Gastroesophageal sphincter (tissue), 4 donors: ENCODE data around the gene SIT1. TPM values are rescaled to one million over a fixed set of nuclear protein-coding genes. Genes with fewer than 3 reads are reported as not detected.

Source experiments
- ATAC-seq: fragments of 150-250 bp; one replicate; pipeline ENCODE4 v1.9.1; 2016; ENCODE audit warnings: mild to moderate bottlenecking, moderate library complexity
- H3K27ac ChIP-seq, 4 donors: fragments of 200-600 bp; sonication (generic) in 3 of 4; 1 replicate in 3 of 4; 2 replicates in 1 of 4; pipeline ENCODE4 v1.5.1; 2016 to 2019
- H3K27me3 ChIP-seq: fragments of 200-600 bp; sonication (generic); one replicate; pipeline ENCODE4 v1.5.1; 2019
- H3K36me3 ChIP-seq, 2 donors: fragments of 200-600 bp; sonication (generic); one replicate each; pipeline ENCODE4 v1.5.1; 2019; ENCODE audit warnings: control low read depth in 1 of 2
- H3K4me1 ChIP-seq, 3 donors: fragments of 200-600 bp; sonication (generic); 1 replicate in 2 of 3; 2 replicates in 1 of 3; pipeline ENCODE4 v1.5.1; 2016 to 2019; ENCODE audit warnings: control low read depth in 2 of 3
- H3K4me3 ChIP-seq, 2 donors: fragments of 200-600 bp; sonication (generic); one replicate each; pipeline ENCODE4 v1.5.1; 2019; ENCODE audit warnings: mild to moderate bottlenecking in 1 of 2, moderate library complexity in 1 of 2
- H3K9me3 ChIP-seq, 3 donors: fragments of 200-600 bp; sonication (generic); one replicate each; pipeline ENCODE4 v1.5.1; 2017 to 2019; ENCODE audit warnings: control low read depth in 2 of 3
- EP300 ChIP-seq: sonication (generic); formaldehyde crosslinking; IDR thresholded peaks from one replicate; pipeline ENCODE4 v1.6.1; 2017; ENCODE audit warnings: antibody characterized with exemption, mild to moderate bottlenecking
- POLR2A ChIP-seq, 2 donors: fragments of 450-650 bp; IDR thresholded peaks; one replicate each; pipeline ENCODE4 v1.6.1; 2017; ENCODE audit warnings: antibody characterized with exemption in 2 of 2, mild to moderate bottlenecking in 2 of 2, moderate library complexity in 1 of 2
- POLR2AphosphoS5 ChIP-seq: sonication (generic); formaldehyde crosslinking; IDR thresholded peaks from one replicate; pipeline ENCODE4 v1.6.1; 2017; ENCODE audit warnings: antibody characterized with exemption
- WGBS, 2 donors: methylation state at CpG; one replicate each; pipeline ENCODE4 v1.1.5; 2018; ENCODE audit warnings: low coverage in 1 of 2; 5-methylcytosine and 5-hydroxymethylcytosine counted together
- total RNA-seq, 4 donors: library from RNA; depleted of rRNA; stranded (reverse); fragments of >200 nt; gene quantifications; one replicate each; pipeline ENCODE4 v1.1.0, GENCODE V29; 2016
- TF ChIP-seq, protein P1 (sequence below), 4 experiments: fragments of 200-600 bp in 2 of 4; fragments of 450-650 bp in 2 of 4; sonication (generic) in 1 of 4; IDR thresholded peaks; one replicate each; pipeline ENCODE4 v1.5.1; 2017 to 2019; ENCODE audit warnings: antibody characterized with exemption in 4 of 4, mild to moderate bottlenecking in 2 of 4, moderate library complexity in 2 of 4

Gene SIT1
- total RNA-seq, 4 donors from 2014 or later = 1.2 to 1.6 (median 1.6) TPM; not detected in 1

DNA sequence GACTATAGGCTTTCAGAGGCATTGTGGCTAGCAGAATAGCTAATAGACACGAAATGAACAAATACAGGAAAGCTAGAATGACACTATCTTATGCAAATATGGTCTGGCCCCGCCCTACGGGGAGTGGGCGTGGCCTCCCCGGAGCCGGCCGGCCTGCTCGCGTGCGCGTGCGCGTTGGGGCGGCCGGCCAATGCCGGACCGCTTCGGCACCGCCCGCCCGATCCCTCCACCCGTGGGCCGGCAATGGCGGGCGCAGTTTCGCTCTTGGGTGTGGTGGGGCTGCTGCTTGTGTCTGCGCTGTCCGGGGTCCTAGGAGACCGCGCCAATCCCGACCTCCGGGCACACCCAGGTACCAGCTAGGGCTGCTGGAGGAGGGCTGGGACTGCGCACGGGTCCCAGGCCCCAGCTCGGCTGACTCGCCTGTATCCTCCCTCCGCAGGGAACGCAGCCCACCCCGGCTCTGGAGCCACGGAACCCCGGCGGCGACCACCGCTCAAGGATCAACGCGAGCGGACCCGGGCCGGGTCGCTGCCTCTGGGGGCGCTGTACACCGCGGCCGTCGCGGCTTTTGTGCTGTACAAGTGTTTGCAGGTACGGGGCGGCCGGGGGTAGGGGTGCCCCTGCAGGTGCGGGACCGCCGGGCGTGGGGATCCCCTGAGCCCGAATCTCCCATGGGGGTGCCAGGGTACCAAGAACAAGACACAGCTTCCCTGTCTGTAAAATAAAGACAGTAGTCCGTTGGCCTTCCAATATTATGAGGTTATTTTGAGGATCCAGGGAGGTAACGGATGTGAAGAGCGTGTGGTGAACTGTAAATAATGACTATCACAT lies 7.6 kb upstream of the SIT1 start, which contains the start of gene CCDC107:
CCDC107 (plus strand) TSS at position 156 of the 831 bp plus-strand sequence; CDS start at position 244, 88 bp downstream.
- H3K36me3 ChIP-seq = peaks cover 0 to 11% of the 10 kb centered on the region in 2 donors
- peaks cover 0 to 59% (median 8%) of the 10 kb centered on the region in 3 donors for H3K4me1 ChIP-seq
- no peaks in the 10 kb centered on the region for H3K27me3 ChIP-seq
- H3K9me3 ChIP-seq = no peaks in the 10 kb centered on the region
- TF ChIP-seq EP300 (no peak), POLR2AphosphoS5 (peak; percentile 88), POLR2A (IDR thresholded peaks at IDR 0.05) (peak; percentile 97)
- TF ChIP-seq, protein P1, sequence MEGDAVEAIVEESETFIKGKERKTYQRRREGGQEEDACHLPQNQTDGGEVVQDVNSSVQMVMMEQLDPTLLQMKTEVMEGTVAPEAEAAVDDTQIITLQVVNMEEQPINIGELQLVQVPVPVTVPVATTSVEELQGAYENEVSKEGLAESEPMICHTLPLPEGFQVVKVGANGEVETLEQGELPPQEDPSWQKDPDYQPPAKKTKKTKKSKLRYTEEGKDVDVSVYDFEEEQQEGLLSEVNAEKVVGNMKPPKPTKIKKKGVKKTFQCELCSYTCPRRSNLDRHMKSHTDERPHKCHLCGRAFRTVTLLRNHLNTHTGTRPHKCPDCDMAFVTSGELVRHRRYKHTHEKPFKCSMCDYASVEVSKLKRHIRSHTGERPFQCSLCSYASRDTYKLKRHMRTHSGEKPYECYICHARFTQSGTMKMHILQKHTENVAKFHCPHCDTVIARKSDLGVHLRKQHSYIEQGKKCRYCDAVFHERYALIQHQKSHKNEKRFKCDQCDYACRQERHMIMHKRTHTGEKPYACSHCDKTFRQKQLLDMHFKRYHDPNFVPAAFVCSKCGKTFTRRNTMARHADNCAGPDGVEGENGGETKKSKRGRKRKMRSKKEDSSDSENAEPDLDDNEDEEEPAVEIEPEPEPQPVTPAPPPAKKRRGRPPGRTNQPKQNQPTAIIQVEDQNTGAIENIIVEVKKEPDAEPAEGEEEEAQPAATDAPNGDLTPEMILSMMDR (IDR thresholded peaks at IDR 0.05) = peak in 3 of 4 experiments; percentile 57 to 72 (median 69)
- peak; percentile 76 for ATAC-seq
- peak within 1 kb of the TSS; percentile 70 to 97 for H3K4me3 ChIP-seq
- 0 to 1% methylated on average over 7 to 18 of the region's 67 CpGs for WGBS, 2 donors
- H3K27ac ChIP-seq = peak within 1 kb of the TSS; percentile 94 to 100 (median 100)

DNA sequence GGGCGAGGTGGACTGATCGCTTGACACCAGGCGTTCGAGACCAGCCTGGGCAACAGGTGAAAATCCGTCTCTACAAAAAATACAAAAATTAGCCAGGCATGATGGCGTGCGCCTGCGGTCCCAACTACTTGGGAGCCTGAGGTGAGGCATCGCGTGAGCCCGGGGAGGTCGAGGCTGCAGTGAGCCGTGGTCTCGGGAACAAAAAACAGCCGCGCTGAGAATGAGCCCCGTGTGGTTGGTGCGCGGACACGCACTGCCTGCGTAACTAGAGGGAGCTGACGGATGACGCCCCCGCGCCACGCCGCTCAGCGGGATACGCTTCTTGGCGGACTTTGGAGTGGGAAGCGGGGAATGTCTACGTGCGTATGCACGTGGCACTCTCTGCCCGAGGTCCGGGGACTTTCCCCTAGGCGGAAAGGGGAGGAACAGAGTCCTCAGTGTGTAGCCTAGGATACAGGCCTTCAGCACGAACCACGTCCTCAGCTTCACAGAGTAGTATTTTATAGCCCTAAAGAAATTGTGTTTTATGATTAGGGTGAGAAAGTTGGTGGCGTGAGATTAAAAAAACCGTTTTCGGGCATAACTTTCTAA lies 6.9 kb upstream of the SIT1 start, which contains the start of gene RMRP:
RMRP (minus strand) TSS at position 474 of the 591 bp plus-strand sequence.
- peak within 1 kb of the TSS; percentile 70 to 97 for H3K4me3 ChIP-seq
- peak; percentile 95 for TF ChIP-seq EP300
- TF ChIP-seq POLR2A (IDR thresholded peaks at IDR 0.05) = peak; percentile 81 to 82
- TF ChIP-seq, protein P1 (IDR thresholded peaks at IDR 0.05) = peak in 3 of 4 experiments; percentile 32 to 74 (median 71)
- TF ChIP-seq POLR2AphosphoS5 = peak; percentile 96
- H3K27me3 ChIP-seq = no peaks in the 10 kb centered on the region
- ATAC-seq = peak; percentile 93
- H3K9me3 ChIP-seq = no peaks in the 10 kb centered on the region
- H3K4me1 ChIP-seq = peaks cover 0 to 52% (median 8%) of the 10 kb centered on the region in 3 donors
- peak within 1 kb of the TSS; percentile 94 to 100 (median 100) for H3K27ac ChIP-seq
- H3K36me3 ChIP-seq = peaks cover 0 to 11% of the 10 kb centered on the region in 2 donors
- 0% methylated on average over 20 to 21 of the region's 42 CpGs for WGBS, 2 donors

DNA sequence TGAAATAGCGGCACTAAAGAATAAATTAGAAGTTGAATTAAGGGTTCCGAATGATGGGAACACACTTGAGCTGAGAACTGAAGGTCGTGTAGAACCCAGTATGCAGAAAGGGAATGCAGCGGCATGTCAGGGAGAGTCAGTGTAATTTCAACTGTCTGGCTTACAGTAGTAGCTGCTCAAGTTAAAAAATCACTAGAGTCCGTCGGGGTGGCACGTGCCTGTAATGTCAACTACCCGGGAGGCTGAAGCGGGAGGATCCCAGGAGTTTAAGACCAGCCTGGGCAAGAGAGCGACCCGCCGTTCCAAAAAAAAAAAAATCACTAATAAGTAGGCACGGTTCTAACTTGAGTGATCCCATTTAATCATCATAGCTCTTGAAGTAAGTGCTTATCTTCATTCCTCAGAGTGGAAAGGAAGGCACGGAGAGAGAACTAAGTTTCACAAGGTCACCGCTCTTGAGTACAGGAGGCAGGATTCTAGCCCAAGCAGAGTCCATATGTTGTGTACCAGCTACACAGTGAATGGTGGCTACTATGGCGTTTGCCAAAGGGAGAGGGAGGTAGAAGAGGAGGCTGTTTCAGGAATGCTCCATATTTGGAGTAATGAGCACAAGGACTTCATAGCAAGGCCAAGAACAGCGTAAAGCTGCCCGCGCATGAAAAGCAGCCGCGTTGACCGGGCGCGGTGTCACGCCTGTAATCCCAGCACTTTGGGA lies 6.3 kb upstream of the SIT1 start:
- no peaks in the 10 kb centered on the region for H3K9me3 ChIP-seq
- peaks cover 0 to 11% of the 10 kb centered on the region in 2 donors for H3K36me3 ChIP-seq
- H3K4me3 ChIP-seq = peak overlapping the region; percentile 1 to 97
- peak overlapping the region; percentile 94 to 100 (median 100) for H3K27ac ChIP-seq
- WGBS, 2 donors = 18 to 20% methylated on average over 12 to 24 of the region's 25 CpGs
- ATAC-seq = peak; percentile 19
- peaks cover 0 to 45% (median 7%) of the 10 kb centered on the region in 3 donors for H3K4me1 ChIP-seq
- TF ChIP-seq, protein P1 (IDR thresholded peaks at IDR 0.05) = no peak
- H3K27me3 ChIP-seq = no peaks in the 10 kb centered on the region

DNA sequence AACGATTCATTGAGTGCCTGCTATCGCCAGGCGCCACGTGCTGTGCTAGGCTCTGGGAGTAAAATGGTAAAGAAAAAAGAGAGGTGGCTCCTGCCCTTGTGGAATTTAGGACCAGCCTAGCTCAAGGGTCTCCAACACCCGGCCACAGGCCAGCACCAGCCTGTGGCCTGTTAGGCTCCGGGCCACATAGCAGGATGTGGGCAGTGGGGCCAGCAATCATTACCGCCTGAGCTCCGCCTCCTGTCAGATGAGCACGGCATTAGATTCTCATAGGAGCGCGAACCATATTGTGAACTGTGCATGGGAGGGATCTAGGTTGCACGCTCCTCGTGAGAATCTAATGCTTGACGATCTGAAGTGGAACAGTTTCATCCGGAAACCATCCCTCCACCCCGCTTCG lies 5.6 kb upstream of the SIT1 start:
- 80% methylated on average over 8 of the region's 17 CpGs; no CpG with 5 or more reads in 1 of the 2 donors for WGBS, 2 donors
- Histone ChIP-seq H3K4me1 (peaks cover 0 to 39% (median under 1%) of the 10 kb centered on the region in 3 donors), H3K4me3 (no peak overlapping the region), H3K9me3 (no peaks in the 10 kb centered on the region), H3K36me3 (peaks cover 0 to 11% of the 10 kb centered on the region in 2 donors), H3K27ac (peak overlapping the region; percentile 94 to 100 (median 100)), H3K27me3 (no peaks in the 10 kb centered on the region)
- no peak for TF ChIP-seq EP300
- no peak for TF ChIP-seq POLR2A (IDR thresholded peaks at IDR 0.05)
- TF ChIP-seq, protein P1 (IDR thresholded peaks at IDR 0.05) = no peak
- TF ChIP-seq POLR2AphosphoS5 = no peak
- ATAC-seq = no peak
